ENCODE data around the gene GRK3.

DNA sequence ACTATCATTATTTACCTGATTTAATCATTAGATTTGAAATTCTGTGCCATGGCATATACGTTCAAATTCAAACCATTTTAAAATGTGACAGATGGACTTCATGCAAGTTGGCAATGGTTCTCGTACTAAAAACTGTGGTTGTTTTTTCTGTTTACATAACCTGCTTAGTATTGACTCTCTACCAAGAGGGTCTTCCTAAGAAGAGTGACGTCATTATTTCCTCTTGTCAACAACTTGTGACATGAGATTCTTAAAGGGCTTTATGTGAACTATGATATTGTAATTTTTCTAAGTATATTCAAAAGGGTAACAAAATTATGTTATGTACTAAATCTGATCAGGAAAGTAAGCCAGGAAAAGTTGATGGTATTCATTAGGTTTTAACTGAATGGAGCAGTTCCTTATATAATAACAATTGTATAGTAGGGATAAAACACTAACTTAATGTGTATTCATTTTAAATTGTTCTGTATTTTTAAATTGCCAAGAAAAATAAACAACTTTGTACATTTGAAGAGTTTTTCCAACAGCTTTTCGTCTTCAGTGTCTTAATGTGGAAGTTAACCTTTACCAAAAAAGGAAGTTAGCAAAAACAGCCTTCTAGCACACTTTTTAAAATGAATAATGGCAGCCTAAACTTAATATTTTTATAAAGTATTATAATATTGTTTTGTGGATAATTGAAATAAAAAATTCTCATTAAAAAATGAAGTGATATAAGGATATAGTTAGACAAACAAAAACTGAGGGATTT is 87.0 kb downstream of the GRK3 start:
- TF ChIP-seq POLR2A (IDR thresholded peaks at IDR 0.05; ENCODE audit: low read length) (no peak), GATA1 (IDR thresholded peaks at IDR 0.05; ENCODE audit: low read depth, low read length) (no peak)
